ENCODE measurements around the gene LY6G5C. TPM values are rescaled to one million over a fixed set of nuclear protein-coding genes. Genes with fewer than 3 reads are reported as not detected.

LY6G5C gene
- total and polyA plus RNA-seq, 2 of the 13 experiments (the other 11 are each of a cell fraction or from before 2014, with no cell fraction given): 0.33 to 0.55 TPM

- TF ChIP-seq ARID5B (CRISPR knock-in tag; IDR thresholded peaks at IDR 0.05) (peak; percentile 84), CCDC6 (CRISPR knock-in tag; IDR thresholded peaks at IDR 0.05) (peak; percentile 84; the same call in 1 of the 2 replicates), FOXA3 (CRISPR knock-in tag; IDR thresholded peaks at IDR 0.05) (peak; percentile 70), ETV5 (CRISPR knock-in tag; IDR thresholded peaks at IDR 0.05; ENCODE audit: borderline replicate concordance) (peak; percentile 87; the same call in 1 of the 2 replicates), PRMT3 (CRISPR knock-in tag; IDR thresholded peaks at IDR 0.05; ENCODE audit: borderline replicate concordance, low read depth) (no peak), SNRNP70 (IDR thresholded peaks at IDR 0.05; ENCODE audit: low read depth, low read length) (no peak), MLX (CRISPR knock-in tag; IDR thresholded peaks at IDR 0.05) (no peak; the same call in 1 of the 2 replicates), BATF2 (CRISPR knock-in tag; IDR thresholded peaks at IDR 0.05) (no peak), ATM (IDR thresholded peaks at IDR 0.05; ENCODE audit: borderline replicate concordance) (no peak), AKAP8 (CRISPR knock-in tag; IDR thresholded peaks at IDR 0.05) (no peak), ZNF557 (CRISPR knock-in tag; IDR thresholded peaks at IDR 0.05) (no peak), PHF8 (CRISPR knock-in tag; IDR thresholded peaks at IDR 0.05) (peak; percentile 92), SNAI1 (CRISPR knock-in tag; IDR thresholded peaks at IDR 0.05; ENCODE audit: borderline replicate concordance) (peak; percentile 54; the same call in 1 of the 2 replicates), FOXA1 (IDR thresholded peaks at IDR 0.05) (no peak), FOXA1 (CRISPR knock-in tag; IDR thresholded peaks at IDR 0.05) (peak; percentile 46), ZNF691 (CRISPR knock-in tag; IDR thresholded peaks at IDR 0.05; ENCODE audit: borderline replicate concordance, low read depth) (0 out of 2 replicates have a peak, but pooled peaks have one; percentile 10), XRCC5 (optimal IDR thresholded peaks at IDR 0.05; ENCODE audit: low read length) (peak; percentile 87), ZNF598 (CRISPR knock-in tag; IDR thresholded peaks at IDR 0.05; ENCODE audit: borderline replicate concordance) (no peak), ZNF224 (CRISPR knock-in tag; IDR thresholded peaks at IDR 0.05) (no peak), ZNF496 (CRISPR knock-in tag; IDR thresholded peaks at IDR 0.05; ENCODE audit: insufficient replicate concordance) (no peak), CHCHD3 (CRISPR knock-in tag; IDR thresholded peaks at IDR 0.05) (no peak; the same call in 1 of the 2 replicates), ZNF264 (CRISPR knock-in tag; IDR thresholded peaks at IDR 0.05) (peak; percentile 22; the same call in 1 of the 2 replicates), ZNF879 (CRISPR knock-in tag; IDR thresholded peaks at IDR 0.05) (0 out of 2 replicates have a peak, but pooled peaks have one; percentile 68), ZSCAN20 (CRISPR knock-in tag; IDR thresholded peaks at IDR 0.05; ENCODE audit: borderline replicate concordance) (peak; percentile 36; the same call in 1 of the 2 replicates), KLF9 (CRISPR knock-in tag; IDR thresholded peaks at IDR 0.05; ENCODE audit: low read depth) (peak; percentile 53)
Measured at GRCh38 chr6:31702819-31703716, 22.2 kb upstream of the LY6G5C start, which contains the start of gene ABHD16A (continued).
